HepG2 (cell line): ENCODE results near the gene MNAT1. TPM values are rescaled to one million over a fixed set of nuclear protein-coding genes. Genes with fewer than 3 reads are reported as not detected.
A peak's percentile ranks its signal among the peaks of the same experiment; 100 is the strongest.

ENCODE experiments used
- AHR ChIP-seq: IDR thresholded peaks from 2 replicates; pipeline ENCODE4 v1.6.1; 2018; ENCODE audit warnings: missing genetic modification reagents, missing compliant biosample characterization
- ARID3A ChIP-seq: IDR thresholded peaks from 2 replicates; pipeline ENCODE4 v1.6.1; 2012; ENCODE audit warnings: low read depth, low read length, improper control_type of control experiment
- ATRX ChIP-seq: sonication (generic); formaldehyde crosslinking; IDR thresholded peaks from 2 replicates; pipeline ENCODE4 v1.4.0; 2020; ENCODE audit warnings: missing genetic modification reagents, borderline replicate concordance
- CCDC6 ChIP-seq: sonication (generic); formaldehyde crosslinking; IDR thresholded peaks from 2 replicates; pipeline ENCODE4 v1.8.1; 2022; ENCODE audit warnings: mild to moderate bottlenecking, missing genetic modification reagents, moderate library complexity
- CENPT ChIP-seq: sonication (generic); formaldehyde crosslinking; IDR thresholded peaks from 2 replicates; pipeline ENCODE4 v1.8.0; 2022; ENCODE audit warnings: low read depth, mild to moderate bottlenecking, moderate library complexity, missing genetic modification reagents
- FUBP1 ChIP-seq: sonication (generic); formaldehyde crosslinking; IDR thresholded peaks from 2 replicates; pipeline ENCODE4 v1.5.1; 2020; ENCODE audit warnings: missing genetic modification reagents, mild to moderate bottlenecking, borderline replicate concordance
- GABPB1 ChIP-seq: IDR thresholded peaks from 2 replicates; pipeline ENCODE4 v1.6.1; 2016; ENCODE audit warnings: mild to moderate bottlenecking, missing genetic modification reagents, moderate library complexity, missing compliant biosample characterization
- HDAC2 ChIP-seq: sonication (generic); formaldehyde crosslinking; IDR thresholded peaks from 2 replicates; pipeline ENCODE4 v1.4.0; 2020; ENCODE audit warnings: missing genetic modification reagents
- HHEX ChIP-seq: IDR thresholded peaks from 2 replicates; pipeline ENCODE4 v1.6.1; 2016; ENCODE audit warnings: control low read depth
- HMGXB3 ChIP-seq: sonication (generic); formaldehyde crosslinking; IDR thresholded peaks from 2 replicates; pipeline ENCODE4 v1.4.0; 2020; ENCODE audit warnings: missing genetic modification reagents, borderline replicate concordance
- SYNCRIP ChIP-seq: fragments of 200-400 bp; formaldehyde crosslinking; IDR thresholded peaks from 2 replicates; pipeline ENCODE4 v1.6.1; 2018; ENCODE audit warnings: mild to moderate bottlenecking, low read depth, low read length; ENCODE audit not compliant: insufficient read depth
- TFE3 ChIP-seq: IDR thresholded peaks from 2 replicates; pipeline ENCODE4 v1.6.1; 2016
- ZBTB37 ChIP-seq: sonication (generic); formaldehyde crosslinking; IDR thresholded peaks from 2 replicates; pipeline ENCODE4 v1.4.0; 2020; ENCODE audit warnings: mild to moderate bottlenecking, missing genetic modification reagents
- ZNF124 ChIP-seq: sonication (generic); formaldehyde crosslinking; IDR thresholded peaks from 2 replicates; pipeline ENCODE4 v1.4.0; 2020; ENCODE audit warnings: missing genetic modification reagents
- ZNF432 ChIP-seq: sonication (generic); formaldehyde crosslinking; IDR thresholded peaks from 2 replicates; pipeline ENCODE4 v1.5.0; 2020; ENCODE audit warnings: missing genetic modification reagents, mild to moderate bottlenecking, borderline replicate concordance
- ZNF570 ChIP-seq: sonication (generic); formaldehyde crosslinking; IDR thresholded peaks from 2 replicates; pipeline ENCODE4 v1.4.0; 2020; ENCODE audit warnings: mild to moderate bottlenecking, missing genetic modification reagents, borderline replicate concordance
- ZNF709 ChIP-seq: sonication (generic); formaldehyde crosslinking; IDR thresholded peaks from 2 replicates; pipeline ENCODE4 v1.5.0; 2020; ENCODE audit warnings: mild to moderate bottlenecking, missing genetic modification reagents
- ZNF749 ChIP-seq: sonication (generic); formaldehyde crosslinking; IDR thresholded peaks from 2 replicates; pipeline ENCODE4 v1.8.0; 2022; ENCODE audit warnings: mild to moderate bottlenecking, missing genetic modification reagents, moderate library complexity, borderline replicate concordance
- polyA plus RNA-seq, 8 experiments: library from polyadenylated mRNA; depleted of rRNA in 3 of 8; stranded (reverse) in 7 of 8; unstranded in 1 of 8; fragments of >200 nt; fragmentation: Illumina TruSeq in 4 of 8; extraction: Trizol in 4 of 8; gene quantifications; 2 replicates each; pipeline versions ENCODE4 v1.2.1 to v1.2.3, GENCODE V29; 2011 to 2016; ENCODE audit warnings: low read depth in 4 of 8, missing spikeins in 1 of 8, mixed read lengths in 1 of 8; ENCODE audit not compliant: insufficient read depth in 1 of 8
- total RNA-seq, 5 experiments: library from RNA; depleted of rRNA; stranded (reverse); fragments of >200 nt; fragmentation: Illumina TruSeq; extraction: Trizol; gene quantifications; 2 replicates each; pipeline ENCODE4 v1.2.3, GENCODE V29; 2016; ENCODE audit warnings: low read depth in 1 of 5

The MNAT1 gene
- total and polyA plus RNA-seq, 2 of the 13 experiments (the other 11 are each of a cell fraction or from before 2014, with no cell fraction given), result 49.2 to 94.8 TPM

- TF ChIP-seq SYNCRIP, result no peak
- no peak for TF ChIP-seq ATRX
- TF ChIP-seq ZNF570, result no peak
- TF ChIP-seq ZNF124 (CRISPR knock-in tag), result no peak
- peak; percentile 65 for TF ChIP-seq HDAC2 (CRISPR knock-in tag)
- TF ChIP-seq FUBP1 (CRISPR knock-in tag), result no peak
- peak; percentile 89 for TF ChIP-seq ARID3A
- TF ChIP-seq CENPT (CRISPR knock-in tag), result no peak
- no peak for TF ChIP-seq ZNF432 (CRISPR knock-in tag)
- no peak for TF ChIP-seq ZNF749 (CRISPR knock-in tag)
- TF ChIP-seq CCDC6 (CRISPR knock-in tag), result no peak
- peak; percentile 58; the same call in 1 of the 2 replicates for TF ChIP-seq ZBTB37 (CRISPR knock-in tag)
- peak; percentile 35; the same call in 1 of the 2 replicates for TF ChIP-seq GABPB1 (CRISPR knock-in tag)
- peak; percentile 32; the same call in 1 of the 2 replicates for TF ChIP-seq TFE3 (CRISPR knock-in tag)
- 0 out of 2 replicates have a peak, but pooled peaks have one; percentile 32 for TF ChIP-seq HMGXB3
- TF ChIP-seq AHR, result no peak
- no peak for TF ChIP-seq HHEX (CRISPR knock-in tag)
- TF ChIP-seq ZNF709 (CRISPR knock-in tag), result no peak
Measured at GRCh38 chr14:60815371-60815770, 80.8 kb downstream of the MNAT1 start (continued).
